GM12878 (cell line): ENCODE results near the gene ZNF189.

Experiments
- CTCF ChIP-seq, 3 experiments: IDR thresholded peaks in 2 of 3; conservative IDR thresholded peaks in 1 of 3; 2 replicates each; pipeline ENCODE4 v1.5.1; 2011; ENCODE audit warnings: low read depth in 3 of 3, low read length in 3 of 3, mild to moderate bottlenecking in 3 of 3, control low read depth in 2 of 3, moderate library complexity in 2 of 3, inconsistent platforms in 1 of 3, mixed read lengths in 1 of 3; ENCODE audit not compliant: control insufficient read depth in 2 of 3, insufficient read depth in 1 of 3; ENCODE audit errors: extremely low read depth in 1 of 3
- PBX3 ChIP-seq: IDR thresholded peaks from 2 replicates; pipeline ENCODE4 v1.6.1; 2011; ENCODE audit warnings: mild to moderate bottlenecking, low read depth, low read length, moderate library complexity; ENCODE audit not compliant: insufficient replicate concordance
- POLR2A ChIP-seq: IDR thresholded peaks from 2 replicates; pipeline ENCODE4 v1.6.1; 2011; ENCODE audit warnings: low read depth, mild to moderate bottlenecking, low read length
- RFX5 ChIP-seq: IDR thresholded peaks from 2 replicates; pipeline ENCODE4 v1.6.1; 2011; ENCODE audit warnings: low read depth, low read length, improper control_type of control experiment
- TCF7 ChIP-seq: IDR thresholded peaks from 2 replicates; pipeline ENCODE4 v1.6.1; 2014; ENCODE audit warnings: antibody characterized with exemption, borderline replicate concordance

GRCh38 chr9:101429736-101430135, 31.1 kb downstream of the ZNF189 start:
- TF ChIP-seq CTCF (IDR thresholded peaks at IDR 0.05 in 2 of 3, conservative IDR thresholded peaks at IDR 0.05 in 1 of 3; ENCODE audit: control insufficient read depth in 2 of 3, extremely low read depth in 1 of 3, insufficient read depth in 1 of 3, low read depth in 3 of 3, low read length in 3 of 3) (no peak), TCF7 (no peak), RFX5 (no peak), PBX3 (no peak), POLR2A (no peak)
